Measurements from ENCODE around the gene SIMC1. TPM values are rescaled to one million over a fixed set of nuclear protein-coding genes. Genes with fewer than 3 reads are reported as not detected.

The SIMC1 gene
- total RNA-seq, 1 donor from 2014 or later = 10.9 TPM

GRCh38 chr5:176334031-176334770, 96.0 kb downstream of the SIMC1 start:
- Histone ChIP-seq H3K9ac (no peak overlapping the region), H3K4me1 (no peaks in the 10 kb centered on the region), H2AFZ (replicated peaks) (no peak overlapping the region), H3K9me3 (ENCODE audit: low read depth) (no peaks in the 10 kb centered on the region), H3K79me2 (ENCODE audit: low read depth) (no peaks in the 10 kb centered on the region), H3K27ac (no peak overlapping the region), H3F3A (ENCODE audit: low read depth) (no peaks in the 10 kb centered on the region), H4K20me1 (ENCODE audit: low read depth) (no peaks in the 10 kb centered on the region), H3K36me3 (no peaks in the 10 kb centered on the region), H3K4me3 (no peak overlapping the region), H3K27me3 (no peaks in the 10 kb centered on the region), H3K4me2 (no peak overlapping the region)
- no peak for DNase-seq (ENCODE audit: low spot score)
- Mint-ChIP-seq H3K4me3 (no peak overlapping the region), H3K27ac (no peak overlapping the region), H3K36me3 (peaks cover 34% of the 10 kb centered on the region), H3K4me1 (no peaks in the 10 kb centered on the region), H3K27me3 (ENCODE audit: insufficient read depth, low read depth) (peaks cover 2% of the 10 kb centered on the region), H3K9me3 (no peaks in the 10 kb centered on the region)
- no peak for TF ChIP-seq EZH2 (IDR thresholded peaks at IDR 0.05)
- TF ChIP-seq EZH2phosphoT487 (IDR thresholded peaks at IDR 0.05) = no peak
- TF ChIP-seq, protein P1, sequence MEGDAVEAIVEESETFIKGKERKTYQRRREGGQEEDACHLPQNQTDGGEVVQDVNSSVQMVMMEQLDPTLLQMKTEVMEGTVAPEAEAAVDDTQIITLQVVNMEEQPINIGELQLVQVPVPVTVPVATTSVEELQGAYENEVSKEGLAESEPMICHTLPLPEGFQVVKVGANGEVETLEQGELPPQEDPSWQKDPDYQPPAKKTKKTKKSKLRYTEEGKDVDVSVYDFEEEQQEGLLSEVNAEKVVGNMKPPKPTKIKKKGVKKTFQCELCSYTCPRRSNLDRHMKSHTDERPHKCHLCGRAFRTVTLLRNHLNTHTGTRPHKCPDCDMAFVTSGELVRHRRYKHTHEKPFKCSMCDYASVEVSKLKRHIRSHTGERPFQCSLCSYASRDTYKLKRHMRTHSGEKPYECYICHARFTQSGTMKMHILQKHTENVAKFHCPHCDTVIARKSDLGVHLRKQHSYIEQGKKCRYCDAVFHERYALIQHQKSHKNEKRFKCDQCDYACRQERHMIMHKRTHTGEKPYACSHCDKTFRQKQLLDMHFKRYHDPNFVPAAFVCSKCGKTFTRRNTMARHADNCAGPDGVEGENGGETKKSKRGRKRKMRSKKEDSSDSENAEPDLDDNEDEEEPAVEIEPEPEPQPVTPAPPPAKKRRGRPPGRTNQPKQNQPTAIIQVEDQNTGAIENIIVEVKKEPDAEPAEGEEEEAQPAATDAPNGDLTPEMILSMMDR (IDR thresholded peaks at IDR 0.05) = no peak

- Histone ChIP-seq H3K4me3 (no peak overlapping the region), H3K9me3 (ENCODE audit: low read depth) (no peaks in the 10 kb centered on the region), H3K79me2 (ENCODE audit: low read depth) (no peaks in the 10 kb centered on the region), H3K36me3 (no peaks in the 10 kb centered on the region), H3F3A (ENCODE audit: low read depth) (no peaks in the 10 kb centered on the region), H3K27ac (no peak overlapping the region), H3K4me1 (no peaks in the 10 kb centered on the region), H4K20me1 (ENCODE audit: low read depth) (no peaks in the 10 kb centered on the region), H3K9ac (no peak overlapping the region), H2AFZ (replicated peaks) (no peak overlapping the region), H3K4me2 (no peak overlapping the region), H3K27me3 (no peaks in the 10 kb centered on the region)
- TF ChIP-seq, protein P1 (IDR thresholded peaks at IDR 0.05) = no peak
- TF ChIP-seq EZH2phosphoT487 (IDR thresholded peaks at IDR 0.05) = no peak
- no peak for TF ChIP-seq EZH2 (IDR thresholded peaks at IDR 0.05)
- H3K36me3 Mint-ChIP-seq = peaks cover 40% of the 10 kb centered on the region
- no peaks in the 10 kb centered on the region for H3K27me3 Mint-ChIP-seq (ENCODE audit: insufficient read depth, low read depth)
- no peaks in the 10 kb centered on the region for H3K9me3 Mint-ChIP-seq
- no peak overlapping the region for H3K4me3 Mint-ChIP-seq
- H3K27ac Mint-ChIP-seq = no peak overlapping the region
- no peaks in the 10 kb centered on the region for H3K4me1 Mint-ChIP-seq
- DNase-seq (ENCODE audit: low spot score) = no peak
Measured at GRCh38 chr5:176337913-176338312, 99.7 kb downstream of the SIMC1 start.

DNA sequence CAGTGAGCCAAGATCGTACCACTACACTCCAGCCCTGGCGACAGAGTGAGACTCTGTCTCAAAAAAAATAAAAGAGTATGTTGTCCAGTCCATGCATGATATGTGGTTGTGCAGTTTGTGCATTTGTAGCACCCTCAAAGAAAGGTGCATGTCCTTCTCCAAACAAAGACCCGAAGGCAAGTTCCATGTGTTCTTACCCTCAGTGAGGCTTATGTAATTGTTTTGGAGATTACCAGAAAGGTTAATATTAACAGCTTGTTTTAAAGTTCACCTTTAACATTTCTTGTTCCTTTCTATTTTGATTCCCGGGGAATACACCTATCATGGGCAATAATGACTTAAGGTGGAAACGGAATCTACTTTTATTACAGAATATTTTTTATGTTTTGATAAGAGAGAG, 101.1 kb downstream of the SIMC1 start:
- H3K27ac Mint-ChIP-seq = no peak overlapping the region
- no peak overlapping the region for H2AFZ ChIP-seq (replicated peaks)
- H3K4me1 Mint-ChIP-seq = no peaks in the 10 kb centered on the region
- TF ChIP-seq EZH2phosphoT487 (IDR thresholded peaks at IDR 0.05) = no peak
- TF ChIP-seq, protein P1 (IDR thresholded peaks at IDR 0.05) = no peak
- TF ChIP-seq EZH2 (IDR thresholded peaks at IDR 0.05) = no peak
- no peaks in the 10 kb centered on the region for H3K27me3 ChIP-seq
- H3K27me3 Mint-ChIP-seq (ENCODE audit: insufficient read depth, low read depth) = no peaks in the 10 kb centered on the region
- no peak overlapping the region for H3K27ac ChIP-seq
- H3F3A ChIP-seq (ENCODE audit: low read depth) = no peaks in the 10 kb centered on the region
- no peaks in the 10 kb centered on the region for H3K4me1 ChIP-seq
- no peaks in the 10 kb centered on the region for H3K79me2 ChIP-seq (ENCODE audit: low read depth)
- no peak overlapping the region for H3K9ac ChIP-seq
- no peaks in the 10 kb centered on the region for H4K20me1 ChIP-seq (ENCODE audit: low read depth)
- no peaks in the 10 kb centered on the region for H3K9me3 ChIP-seq (ENCODE audit: low read depth)
- H3K4me3 Mint-ChIP-seq = no peak overlapping the region
- DNase-seq (ENCODE audit: low spot score) = no peak
- H3K9me3 Mint-ChIP-seq = no peaks in the 10 kb centered on the region
- no peak overlapping the region for H3K4me3 ChIP-seq
- H3K4me2 ChIP-seq = no peak overlapping the region
- H3K36me3 Mint-ChIP-seq = peaks cover 38% of the 10 kb centered on the region
- no peaks in the 10 kb centered on the region for H3K36me3 ChIP-seq
